Stimulated activated CD4-positive, alpha-beta T cell treated with anti-CD3 and anti-CD28 coated beads, TNF-alpha, amount 100 ng/mL, for 24 hours (primary cell): ENCODE results near the gene SLC9A7.
"Not testable (repeated sequence)": the region's sequence is repeated elsewhere in the genome, so short reads cannot be mapped to it uniquely, and the experiment has no call there.

Experiments used
- DNase-seq, 3 experiments: peaks; one replicate each; pipeline ENCODE4 v3.0.0-alpha.2; 2020; ENCODE audit warnings: low read depth in 3 of 3

Gene SLC9A7

DNA sequence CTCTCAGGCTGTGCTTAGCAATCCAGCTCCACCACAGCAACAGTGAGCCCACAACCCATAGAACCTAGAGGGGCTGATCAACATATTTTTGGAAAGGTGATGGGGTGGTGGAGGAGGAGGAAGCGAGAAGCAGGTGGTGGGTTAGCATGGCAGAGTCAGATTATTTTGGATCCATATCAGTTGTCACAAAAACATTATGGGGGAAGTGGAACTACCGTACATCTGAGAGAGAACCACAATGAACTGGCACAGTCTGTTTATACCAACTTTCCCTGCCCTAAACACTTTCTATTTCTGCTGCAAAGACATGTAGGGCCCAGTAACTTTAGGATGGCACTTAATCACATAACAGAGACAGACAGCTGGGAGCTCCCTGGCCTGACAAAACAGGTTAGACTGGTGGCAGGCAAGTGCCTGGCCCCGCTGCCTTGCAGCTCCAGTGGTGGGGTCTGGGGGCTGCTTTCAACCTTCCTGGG, 4.3 kb downstream of the SLC9A7 start:
- DNase-seq, result no peak

DNA sequence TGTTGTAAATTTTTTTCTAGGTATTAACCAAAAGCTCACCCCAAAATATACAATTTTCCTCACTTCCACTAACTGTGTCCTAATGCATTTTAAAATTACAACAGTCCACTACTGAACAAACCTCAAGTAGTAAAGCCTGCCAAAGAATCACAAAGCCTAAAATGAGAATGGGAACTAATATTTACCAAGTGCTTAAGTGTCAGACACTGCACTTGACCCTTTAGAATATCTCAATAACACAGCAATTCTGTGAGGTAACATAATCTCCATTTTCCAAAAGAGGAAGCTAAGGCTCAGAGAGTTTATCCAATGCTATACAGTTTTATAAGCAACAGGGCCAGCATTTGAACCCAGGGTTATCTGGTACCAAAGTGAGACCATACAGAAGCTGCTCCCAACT, 4.9 kb downstream of the SLC9A7 start:
- no peak for DNase-seq

DNA sequence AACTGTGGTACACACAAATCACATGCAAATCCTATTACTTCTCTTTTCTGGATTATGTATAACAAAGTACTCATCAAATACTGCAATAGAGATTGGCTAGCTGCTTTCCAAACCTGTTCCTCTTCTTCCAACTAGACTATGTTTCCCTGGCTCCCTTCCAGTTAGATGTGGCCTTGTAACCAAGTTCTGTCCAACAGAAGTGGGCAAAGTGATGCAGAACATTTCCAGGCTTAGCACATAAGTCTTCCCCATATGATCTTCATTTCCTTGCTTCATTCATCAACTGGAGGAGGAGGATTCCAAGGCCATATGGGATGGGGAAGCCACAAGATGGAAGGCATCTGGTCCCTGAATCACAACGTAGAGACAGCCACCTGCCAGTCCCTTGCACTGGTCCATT, 8.0 kb downstream of the SLC9A7 start:
- no peak for DNase-seq

DNA sequence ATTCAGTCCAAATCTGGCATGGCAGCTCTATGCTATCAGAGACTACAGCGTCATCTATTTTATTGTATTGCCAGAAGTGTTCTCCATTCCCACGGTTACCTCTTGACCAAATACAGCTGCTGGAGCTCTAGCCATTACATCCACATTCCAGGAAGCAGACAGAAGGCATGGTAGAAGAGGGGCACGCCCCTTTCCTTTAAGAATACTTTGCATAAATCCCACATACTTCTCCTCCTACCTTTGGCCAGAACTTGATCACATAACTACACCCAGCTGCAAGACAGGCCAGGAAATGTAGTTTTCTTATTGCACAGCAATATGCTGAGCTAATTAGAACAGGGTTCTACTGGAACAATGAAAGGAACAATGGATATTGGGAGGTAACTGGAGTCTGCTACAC, 14.9 kb downstream of the SLC9A7 start:
- no peak for DNase-seq

DNA sequence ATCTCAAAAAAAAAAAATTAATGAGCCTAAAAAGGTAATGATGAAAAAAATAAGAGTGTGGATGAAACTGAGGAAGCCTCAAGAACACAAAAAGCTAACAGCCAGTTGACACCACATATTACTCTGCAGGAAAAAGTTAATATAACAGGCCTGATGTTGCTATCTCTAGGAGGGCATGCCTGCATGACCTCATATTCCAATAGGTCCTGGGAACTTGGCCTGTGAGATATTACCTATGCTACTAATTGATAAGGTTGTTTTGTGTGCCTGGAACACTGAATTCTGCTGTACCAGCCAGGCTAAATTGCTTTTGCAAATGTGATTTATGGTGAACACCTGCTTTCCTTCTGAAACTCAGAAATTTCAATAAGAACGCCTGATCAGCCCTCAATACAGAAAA, 15.9 kb downstream of the SLC9A7 start:
- DNase-seq, result no peak

DNA sequence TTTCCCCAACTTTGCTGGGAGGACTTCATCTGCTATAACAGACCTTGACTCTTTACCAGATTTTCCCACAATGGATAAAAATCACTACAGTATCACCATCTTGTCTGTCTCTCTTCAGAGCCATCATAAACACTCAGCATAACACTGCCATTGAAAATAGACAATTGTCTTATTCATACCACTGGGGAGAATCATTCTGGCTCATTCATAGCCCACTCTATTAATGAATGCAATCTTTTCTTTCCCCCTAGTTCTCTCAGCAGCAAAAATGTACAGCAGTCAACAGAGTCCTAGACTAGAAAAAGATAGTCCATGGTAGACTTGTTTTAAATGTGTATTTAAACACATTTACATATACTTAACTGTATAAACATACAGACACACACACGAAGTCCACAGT, 19.2 kb downstream of the SLC9A7 start:
- DNase-seq, result no peak

DNA sequence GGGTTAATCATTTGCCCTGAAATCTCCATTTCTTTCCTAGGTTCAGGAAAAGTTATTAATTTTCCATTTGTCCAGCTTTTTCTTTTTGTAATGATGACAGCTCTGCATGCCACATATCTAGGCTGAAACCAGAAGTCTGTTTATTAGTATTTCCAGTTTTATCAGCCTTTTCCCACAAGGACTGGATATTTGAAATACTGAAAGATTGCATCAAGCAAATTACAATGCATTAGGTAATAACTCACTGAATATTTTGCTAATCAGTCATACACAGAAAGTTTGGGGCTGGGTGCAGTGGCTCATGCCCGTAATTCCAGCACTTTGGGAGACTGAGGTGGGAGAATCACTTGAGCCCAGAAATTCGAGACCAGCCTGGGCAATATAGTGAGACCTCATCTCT, 21.5 kb downstream of the SLC9A7 start:
- no peak for DNase-seq

DNA sequence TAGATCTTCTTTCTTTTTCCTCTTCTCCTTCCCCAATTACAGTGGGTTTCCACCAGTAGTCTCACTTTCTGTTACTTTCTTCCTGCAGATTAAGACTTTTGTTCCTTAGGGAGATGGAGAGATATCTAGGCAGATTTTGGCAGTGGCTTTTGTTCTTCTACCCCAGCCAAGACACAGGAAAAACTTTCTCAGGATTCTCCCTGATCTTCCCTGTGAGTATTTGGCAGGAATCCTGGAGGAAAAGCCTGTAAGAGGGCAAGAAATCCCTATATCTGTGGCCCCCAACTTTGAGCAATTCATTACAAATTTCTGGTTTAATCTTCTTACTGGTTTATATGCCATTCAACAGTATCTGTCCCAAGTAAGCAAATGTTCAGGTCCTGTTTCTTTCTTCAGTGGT, 21.9 kb downstream of the SLC9A7 start:
- no peak for DNase-seq

DNA sequence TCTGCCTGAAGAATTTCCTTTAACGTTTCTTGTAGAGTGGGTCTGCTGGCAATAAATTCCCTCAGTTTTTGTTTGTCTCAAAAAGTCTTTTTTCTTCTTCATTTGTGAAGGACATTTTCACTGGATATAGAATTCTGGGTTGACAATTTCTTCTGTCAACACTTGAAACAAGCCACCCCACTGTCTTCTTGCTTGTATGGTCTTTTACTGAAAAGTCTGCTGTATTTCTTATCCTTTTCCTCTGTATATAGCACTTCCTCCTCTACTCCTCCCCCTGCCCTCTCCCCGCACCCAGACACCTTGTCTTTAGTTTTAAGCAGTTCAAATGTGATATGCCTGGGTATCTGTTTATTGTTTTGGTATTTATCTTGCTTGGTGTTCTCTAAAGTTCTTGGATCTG, 23.3 kb downstream of the SLC9A7 start:
- no peak for DNase-seq

DNA sequence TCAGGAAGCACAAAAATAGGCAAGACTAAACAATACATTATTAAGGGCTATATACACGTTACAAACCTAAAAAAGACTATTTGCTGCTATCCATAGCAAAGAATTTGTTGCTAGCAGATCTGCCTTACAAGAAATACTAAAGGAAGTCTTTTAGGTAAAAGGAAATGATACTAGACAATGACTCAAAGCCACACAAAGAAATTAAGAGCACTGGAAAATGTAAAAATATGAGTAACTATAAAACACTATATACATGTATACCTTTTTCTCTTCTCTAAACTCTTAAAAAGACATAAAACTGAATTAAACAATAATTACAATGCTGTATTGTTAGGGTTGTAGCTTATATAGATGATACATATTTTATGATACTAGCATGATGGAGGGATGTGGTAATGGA, 25.7 kb downstream of the SLC9A7 start:
- no peak for DNase-seq

DNA sequence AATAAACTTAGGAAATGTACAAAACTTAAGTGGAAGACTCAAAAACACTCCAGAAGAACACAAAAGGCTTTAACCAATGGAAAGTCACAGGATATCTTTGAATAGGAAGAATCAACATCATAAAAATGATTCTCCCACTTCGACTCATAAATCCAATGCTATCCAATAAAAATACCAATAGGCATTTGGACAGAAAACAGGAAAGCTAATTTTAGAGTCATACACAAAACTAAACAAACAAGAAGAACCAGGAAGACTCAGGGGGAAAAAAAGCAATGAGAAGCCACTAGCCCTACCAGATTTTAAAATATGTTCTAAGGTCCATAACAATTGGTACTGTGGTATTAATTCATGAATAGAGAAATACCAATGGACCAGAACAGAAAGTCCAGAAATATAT, 28.2 kb downstream of the SLC9A7 start:
- DNase-seq, result no peak

DNA sequence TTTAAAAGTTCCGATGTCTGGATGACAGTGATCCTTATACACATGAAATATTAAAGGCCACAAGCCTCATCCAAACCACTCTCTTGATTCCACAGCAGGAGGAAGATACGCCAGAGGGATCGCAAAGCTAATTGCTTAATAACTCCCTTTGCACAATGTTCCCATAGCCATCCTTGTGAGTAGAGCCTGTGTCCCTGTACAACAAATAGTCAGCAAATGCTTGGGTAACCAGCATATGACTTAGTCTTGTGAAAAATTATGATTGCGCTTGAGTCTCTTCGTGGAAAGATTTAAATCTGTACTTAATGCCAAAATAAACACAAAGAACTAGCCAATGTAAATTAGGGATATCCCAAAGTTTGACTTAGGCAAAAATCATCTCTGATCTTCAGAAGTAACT, 31.5 kb downstream of the SLC9A7 start:
- DNase-seq, result no peak

DNA sequence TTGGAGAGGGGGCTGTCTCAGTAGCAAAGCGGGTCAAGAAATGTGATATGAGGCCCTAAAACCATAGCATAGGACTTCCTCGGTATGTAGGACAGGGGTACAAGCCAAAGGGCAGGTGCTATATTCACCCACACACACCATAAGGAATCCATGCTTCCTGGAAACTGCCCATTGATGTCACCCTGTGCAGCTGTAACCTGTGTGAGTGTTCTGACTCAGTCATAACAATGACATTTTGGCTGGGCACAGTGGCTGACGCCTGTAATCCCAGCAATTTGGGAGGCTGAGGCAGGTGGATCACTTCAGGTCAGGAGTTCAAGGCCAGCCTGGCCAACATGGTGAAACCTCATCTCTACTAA, 35.4 kb downstream of the SLC9A7 start:
- not testable (repeated sequence) for DNase-seq

DNA sequence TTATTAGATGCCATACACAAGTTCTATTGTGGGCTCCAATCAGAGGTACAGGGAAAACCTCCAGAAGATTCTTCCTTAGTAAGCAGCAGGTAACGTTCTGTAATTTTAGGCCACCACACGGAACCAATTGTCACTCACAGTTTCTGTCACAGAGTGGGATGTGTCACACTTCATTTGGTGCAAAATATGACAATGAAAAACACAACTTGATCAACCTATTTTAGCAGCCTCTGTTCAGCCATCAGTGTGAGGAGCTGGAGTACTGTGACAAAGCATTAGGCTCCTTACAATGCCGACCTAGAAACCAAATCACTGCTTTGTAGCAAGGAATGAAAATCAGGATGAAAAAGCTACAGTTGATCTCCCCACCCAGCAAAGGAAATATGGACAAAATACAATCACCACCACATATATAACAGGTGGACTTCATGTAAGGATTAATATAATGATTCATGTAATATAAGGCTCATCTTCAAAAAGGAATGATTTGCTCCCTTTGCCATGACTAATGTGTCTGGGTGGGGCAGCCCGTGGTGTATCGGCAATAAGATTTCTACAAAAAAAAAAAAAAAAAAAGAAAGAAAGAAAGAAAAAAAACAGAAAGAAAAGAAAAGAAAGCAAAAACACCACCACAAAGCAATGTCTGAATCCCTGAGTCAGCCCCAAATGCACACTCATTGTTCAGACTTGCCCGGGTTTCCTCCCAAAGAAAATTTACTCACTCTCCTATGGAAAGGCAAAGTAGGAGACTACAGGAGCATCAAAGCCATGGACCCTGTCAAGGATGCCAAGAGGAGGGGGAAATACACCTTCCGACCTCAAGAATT, 36.0 kb downstream of the SLC9A7 start:
- DNase-seq, result no peak

DNA sequence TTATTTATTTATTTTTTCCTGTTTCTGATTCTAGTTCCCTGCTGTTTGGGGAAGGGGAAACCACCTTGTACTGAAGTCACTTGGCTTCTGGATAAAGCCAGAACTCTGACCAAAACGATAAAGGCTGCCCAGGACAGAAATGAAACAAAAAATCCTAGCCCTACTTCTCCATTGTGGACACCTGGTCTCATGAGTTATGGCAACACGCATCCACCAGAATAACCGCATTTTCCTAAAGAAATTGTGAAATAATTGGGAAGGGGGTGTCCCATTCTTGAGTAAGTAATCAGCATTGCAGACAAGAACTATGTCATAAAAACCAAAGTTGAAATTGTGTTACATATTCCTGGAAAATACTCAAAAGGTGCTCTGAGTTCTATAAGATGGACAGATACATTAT, 42.1 kb downstream of the SLC9A7 start:
- no peak for DNase-seq

DNA sequence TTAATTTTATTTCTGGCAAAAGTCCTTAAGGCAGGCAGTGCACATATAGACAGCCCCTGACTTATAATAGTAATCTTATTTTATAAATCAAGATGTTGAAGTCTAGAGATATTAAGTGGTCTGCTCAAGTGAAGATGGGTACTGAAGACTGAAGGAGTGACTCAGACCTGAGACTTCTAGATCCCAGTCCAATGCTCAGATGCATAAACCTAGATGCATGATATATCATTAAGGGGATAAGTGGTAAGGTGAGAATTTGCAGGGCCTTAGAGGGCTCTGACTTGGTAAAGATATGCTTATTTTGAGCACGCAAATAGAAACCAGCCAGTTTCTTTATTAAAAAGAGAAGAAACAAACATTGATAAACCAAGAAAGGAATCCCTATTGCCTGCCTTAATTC, 42.9 kb downstream of the SLC9A7 start:
- no peak for DNase-seq

DNA sequence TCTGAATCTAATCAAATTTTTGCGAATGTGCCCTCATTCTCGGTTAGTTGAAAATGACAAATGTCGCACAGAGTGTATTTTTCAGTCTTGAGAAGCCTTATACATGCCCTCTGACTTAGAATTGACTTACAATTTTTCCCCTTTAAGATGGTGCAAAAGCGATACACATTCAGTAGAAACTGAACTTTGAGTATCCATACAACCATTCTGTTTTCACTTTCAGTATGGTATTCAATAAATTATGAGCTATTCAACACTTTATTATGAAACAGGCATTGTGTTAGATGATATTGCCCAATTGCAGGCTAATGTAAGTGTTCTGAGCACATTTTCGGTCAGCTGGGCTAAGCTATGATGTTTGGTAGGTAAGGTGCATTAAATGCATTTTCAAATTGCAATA, 43.4 kb downstream of the SLC9A7 start:
- no peak for DNase-seq

DNA sequence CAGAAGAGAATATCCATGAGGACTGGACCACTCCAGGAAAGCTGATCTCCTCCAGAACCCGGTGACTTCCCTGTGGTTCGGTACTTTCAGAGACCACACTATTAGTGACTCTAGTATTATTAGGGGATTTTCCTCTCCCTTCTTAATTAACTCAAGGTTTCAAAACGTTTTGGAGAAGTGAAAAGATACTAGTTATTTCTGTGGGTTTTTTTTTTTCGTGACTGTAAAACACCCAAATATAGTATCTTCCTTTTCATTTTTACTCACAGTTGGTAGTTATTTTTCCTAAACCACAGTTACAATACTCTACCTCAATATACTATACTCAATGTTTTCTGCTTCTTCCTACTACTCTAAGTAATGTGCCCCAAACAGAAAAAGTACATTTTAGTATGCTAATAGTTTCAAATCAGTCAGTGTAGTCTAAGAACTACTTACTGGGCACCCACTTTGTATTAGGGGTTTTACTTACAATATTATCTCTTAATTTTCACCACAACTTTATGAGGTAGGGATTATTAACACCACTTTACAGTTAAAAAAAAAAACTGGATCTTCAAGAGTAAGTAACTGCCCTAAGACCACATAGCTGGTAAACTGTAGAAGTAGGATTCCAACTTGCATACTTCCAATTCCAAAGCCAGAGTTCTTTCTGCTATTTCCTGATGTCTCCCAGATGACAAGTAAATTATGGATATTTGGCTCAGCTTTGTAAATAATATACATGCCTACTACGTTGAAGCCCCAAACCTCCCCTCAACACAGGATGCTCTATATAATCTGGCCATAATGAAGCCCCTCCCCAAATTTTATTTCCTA, 45.0 kb downstream of the SLC9A7 start:
- no peak for DNase-seq

DNA sequence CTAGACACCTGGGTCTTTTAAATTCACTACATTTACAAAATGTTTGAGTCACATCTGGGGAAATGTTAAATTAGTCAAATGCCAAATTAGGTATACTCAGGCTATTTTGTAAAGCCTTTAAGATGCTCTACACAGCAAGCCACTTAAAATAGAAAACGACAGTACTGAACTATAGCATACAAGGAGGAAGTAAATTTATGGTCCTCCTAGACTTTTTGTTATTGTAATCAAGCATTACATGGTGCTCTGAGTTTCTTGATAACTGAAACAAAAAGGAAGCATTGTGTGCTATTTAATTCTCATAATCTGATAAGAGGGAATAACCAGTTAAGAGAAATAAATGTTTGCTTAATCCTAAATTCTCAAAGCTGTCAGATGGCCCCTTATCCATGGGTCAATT, 46.2 kb downstream of the SLC9A7 start:
- no peak for DNase-seq

DNA sequence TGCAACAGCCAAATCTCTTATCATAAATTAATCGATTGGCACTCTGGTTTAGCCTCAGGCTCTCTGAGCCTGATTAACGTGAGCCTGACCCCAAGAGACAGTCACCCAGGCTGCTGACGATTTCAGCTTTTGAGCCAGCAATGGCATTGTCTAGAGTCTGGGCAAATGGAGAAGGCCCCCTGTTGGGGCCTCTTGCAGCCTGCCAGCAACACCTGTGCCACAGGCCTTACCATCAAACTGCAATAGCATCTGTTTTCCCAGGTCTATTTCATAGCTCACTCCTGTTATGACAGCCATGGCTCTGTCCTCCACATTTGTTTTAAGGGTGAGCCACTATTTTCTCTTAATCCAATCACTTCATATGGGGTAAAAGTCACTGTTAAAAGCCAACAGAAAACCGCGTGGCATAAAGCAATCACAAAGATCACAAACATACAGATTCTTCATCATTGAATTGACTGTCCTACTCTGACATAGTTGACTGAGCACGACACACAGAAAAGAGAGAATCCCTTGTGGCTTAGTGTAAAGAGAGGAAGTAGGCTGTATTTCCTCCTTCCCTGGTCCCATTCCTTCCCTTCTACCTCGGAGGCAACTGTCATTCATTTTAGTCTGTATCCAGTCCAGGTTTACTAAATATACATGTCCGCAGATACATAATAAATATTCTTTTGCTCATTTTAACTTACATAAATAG, 47.8 kb downstream of the SLC9A7 start:
- DNase-seq, result no peak

DNA sequence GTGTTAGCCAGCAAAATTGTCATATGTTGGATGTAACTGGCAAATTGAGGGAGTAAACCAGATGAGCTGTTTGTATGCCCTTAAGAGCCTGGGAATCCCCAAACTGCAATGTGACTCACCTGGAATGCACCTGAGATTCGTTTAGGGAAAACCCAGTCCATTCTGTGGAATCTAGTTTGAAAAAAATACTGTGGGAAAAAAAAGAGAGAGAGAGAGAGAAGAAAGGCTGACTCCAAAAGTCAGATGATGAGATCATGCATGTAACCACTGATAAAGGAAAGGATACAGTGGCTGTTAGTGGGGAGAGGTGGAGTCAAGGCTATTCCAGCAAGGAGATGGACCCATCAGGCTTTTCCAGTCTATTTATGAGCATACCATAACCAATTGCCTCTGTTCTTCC, 48.5 kb downstream of the SLC9A7 start:
- DNase-seq, result no peak

DNA sequence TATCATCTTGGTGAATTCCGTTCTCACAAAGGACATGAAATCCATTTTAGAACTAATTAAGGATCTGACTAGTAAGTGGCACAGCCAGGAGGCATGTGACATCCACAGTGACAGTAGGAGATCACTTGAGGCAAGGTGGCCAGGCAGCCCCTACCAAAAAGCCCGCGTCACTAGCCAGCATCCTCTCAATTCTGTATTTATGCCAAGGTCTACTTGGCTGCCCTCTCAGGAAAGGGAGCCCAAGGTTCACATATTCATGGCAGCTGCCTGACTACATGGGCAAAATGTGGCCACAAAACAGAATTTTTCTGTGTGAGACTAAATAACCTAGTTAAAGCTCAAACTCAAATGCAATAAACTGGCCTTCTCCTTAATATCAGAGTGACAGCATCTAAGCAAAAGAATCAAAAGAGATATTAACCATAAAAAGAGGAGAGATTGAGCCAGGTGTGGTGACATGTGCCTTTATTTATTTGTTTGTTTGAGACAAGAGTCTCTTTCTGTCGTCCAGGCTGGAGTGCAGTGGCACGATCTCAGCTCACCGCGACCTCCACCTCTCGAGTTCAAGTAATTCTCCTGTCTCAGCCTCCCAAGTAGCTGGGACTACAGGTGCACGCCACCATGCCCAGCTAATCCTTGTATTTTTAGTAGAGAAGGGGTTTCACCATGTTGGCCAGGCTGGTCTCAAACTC, 51.5 kb downstream of the SLC9A7 start:
- no peak for DNase-seq
